HG03135 (cell line): ENCODE measurements around the gene ST7L.

Experiments
- ATAC-seq: cut with Tn5 transposase; IDR thresholded peaks from one replicate; pipeline ENCODE4 v1.9.1; 2021; ENCODE audit warnings: mild to moderate bottlenecking, moderate library complexity; ENCODE audit not compliant: unreplicated experiment

Gene ST7L

DNA sequence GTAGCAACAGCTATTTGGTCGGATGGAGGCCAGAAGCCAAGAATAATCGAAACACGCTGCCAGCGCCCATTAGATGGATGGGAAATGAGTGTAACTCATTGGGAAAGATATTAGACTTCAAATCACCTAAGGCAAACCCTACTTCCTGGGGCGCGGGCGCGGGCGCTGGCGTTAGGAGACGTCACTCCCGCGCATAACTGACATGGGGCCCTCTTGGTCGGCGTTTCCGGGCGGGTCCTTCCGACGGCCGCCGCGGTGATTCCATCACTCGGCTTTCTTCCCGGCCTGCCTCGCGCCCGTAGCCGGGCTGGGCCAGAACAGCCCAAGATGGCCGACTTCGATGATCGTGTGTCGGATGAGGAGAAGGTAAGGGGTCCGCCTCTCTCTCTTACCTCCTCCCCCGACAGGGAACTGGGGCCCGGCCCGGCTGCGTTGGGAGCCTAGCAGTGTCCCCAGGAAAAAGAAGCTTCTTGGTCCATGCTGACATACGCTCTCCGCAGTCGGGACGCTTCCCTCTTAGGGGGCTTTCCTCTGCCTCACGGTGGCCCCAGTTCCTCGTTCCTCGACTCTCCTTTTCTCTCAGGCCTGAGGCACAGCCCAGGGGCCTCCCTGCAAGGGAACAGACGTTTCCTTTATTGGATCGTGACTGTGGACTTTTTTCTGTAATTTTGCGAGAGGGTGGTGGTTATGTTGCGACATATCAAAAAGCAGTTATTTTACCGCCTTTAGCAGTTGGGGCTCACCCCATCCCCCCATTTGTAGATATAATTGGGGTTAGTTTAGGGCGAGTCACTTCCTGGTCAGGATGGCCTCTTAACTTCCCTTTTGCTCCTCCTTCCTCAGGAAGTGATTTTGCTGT is 806 bp upstream of the ST7L start, which contains the start of gene CAPZA1:
Gene CAPZA1, plus strand, starts transcription at position 315 of the 859 bp plus-strand sequence. Its CDS starts 13 bp downstream, at position 328.
- peak; percentile 81 for ATAC-seq

DNA sequence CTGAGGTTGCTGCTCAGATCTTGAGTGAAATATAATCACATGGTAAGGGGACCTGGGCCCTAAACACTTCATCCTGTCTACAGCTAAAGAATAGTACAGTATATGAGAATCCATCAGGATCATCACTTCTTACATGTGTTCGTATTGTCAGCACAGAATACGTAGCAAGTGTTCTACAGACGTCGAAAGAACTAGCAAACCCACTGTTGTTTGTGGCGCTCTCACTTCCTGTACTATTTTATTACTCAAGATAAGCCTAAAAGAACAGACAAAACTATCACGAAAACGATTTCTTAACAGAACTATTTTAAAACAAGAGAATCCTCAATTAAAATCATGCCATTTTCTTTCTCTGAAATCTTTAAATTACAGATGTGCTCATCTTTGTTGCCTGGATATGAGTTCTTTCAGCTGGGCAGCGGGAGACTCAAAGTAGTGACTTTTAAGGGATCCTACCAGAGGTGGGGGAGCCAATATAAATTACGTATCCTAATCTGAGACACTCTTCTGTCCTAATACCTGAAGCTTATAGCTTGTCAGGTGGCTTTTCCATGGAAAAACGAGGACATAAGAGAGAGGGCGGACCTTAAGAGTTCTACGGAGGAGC is 724 bp downstream of the ST7L start:
- ATAC-seq = no peak

DNA sequence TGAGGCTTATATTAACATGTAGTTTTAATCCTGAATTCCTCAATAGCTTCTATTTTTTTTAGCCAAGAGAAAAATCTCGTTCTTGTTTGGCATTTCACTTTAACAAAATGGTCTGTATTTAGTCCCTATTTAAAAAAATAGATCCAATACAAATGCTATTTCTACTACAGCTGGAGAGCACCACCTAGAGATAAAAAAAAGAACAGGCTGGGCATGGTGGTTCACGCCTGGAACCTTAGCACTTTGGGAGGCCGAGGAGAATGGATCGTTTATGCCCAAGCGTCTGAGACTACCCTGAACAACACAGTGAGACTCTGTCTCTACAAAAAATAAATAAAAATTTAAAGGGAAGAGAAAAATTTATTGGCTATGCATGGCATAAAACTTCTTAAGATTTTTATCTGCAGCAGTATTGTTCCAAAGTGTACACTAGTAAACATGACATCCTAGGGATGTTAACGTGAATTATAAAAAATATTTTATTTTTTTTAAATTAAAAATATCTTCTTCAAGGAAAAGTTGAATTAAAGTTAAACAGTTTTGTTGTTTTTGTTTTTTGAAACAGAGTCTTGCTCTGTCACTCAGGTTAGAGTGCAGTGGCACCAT is 4.4 kb downstream of the ST7L start:
- no peak for ATAC-seq

DNA sequence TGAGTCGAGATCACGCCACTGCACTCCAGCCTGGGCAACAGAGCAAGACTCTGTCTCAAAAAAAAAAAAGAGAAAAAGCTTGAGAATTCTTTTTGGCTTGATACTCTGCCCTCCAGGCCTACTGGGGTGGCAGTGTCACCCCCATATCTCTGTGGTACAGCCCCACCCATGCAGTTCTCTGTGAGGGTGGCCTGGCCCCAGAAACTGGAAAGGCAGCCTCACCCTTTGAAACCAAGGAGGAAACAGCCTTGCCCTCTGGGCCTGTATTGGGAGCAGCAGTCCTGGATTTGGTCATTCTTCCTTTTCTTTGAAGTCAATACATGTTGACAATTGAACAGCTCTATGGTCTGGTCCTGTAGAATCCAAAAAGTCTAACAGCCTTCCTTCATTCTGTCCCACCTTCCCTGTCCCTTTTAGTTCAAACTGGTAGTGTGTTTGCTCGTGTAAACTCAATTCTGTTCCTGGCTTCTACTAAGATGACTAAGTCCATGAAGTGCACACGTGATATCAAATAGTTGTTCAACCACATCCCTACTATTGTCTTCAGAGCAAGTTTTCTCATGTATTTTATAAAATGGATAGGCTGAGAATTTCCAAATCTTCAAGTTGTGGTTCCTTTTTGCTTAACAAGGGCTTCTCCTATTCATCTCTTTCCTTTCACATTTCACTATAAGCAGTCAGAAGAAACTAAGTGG is 13.2 kb downstream of the ST7L start:
- no peak for ATAC-seq

DNA sequence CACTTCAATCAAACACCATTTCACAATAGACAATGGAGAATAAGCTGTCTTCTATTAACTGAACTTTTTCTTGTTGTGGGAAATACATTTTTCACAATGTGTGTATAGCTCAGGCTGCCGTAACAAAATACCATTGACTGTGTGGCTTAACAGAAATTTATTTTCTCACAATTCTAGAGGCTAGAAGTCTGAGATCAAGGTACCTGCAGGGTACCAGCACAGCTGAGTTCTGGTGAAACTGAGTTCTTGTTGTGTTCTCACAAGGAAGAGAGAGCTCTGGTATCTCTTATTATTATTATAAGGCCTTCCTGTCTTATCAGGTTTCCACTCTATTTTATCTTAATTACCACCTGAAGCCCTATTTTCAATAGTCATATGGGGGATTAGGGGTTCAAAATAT is 15.4 kb downstream of the ST7L start:
- no peak for ATAC-seq

DNA sequence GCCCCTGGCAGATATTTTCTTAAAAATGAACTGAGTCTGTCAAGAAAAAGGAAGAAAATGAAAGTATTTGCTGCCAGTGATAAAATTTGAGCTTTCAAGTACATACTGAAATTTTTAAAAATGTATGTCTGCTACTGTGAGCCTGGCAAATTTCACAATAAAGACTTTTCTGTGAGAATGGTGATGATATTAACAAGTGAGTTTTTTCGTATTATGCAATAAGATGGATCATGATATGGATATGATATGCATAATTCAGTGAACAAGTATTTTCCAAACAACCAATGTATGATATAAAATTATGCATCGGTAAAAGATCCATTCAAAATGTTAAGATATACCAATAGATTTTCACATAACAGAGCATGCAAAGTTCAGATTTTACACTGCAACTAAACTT is 15.9 kb downstream of the ST7L start:
- ATAC-seq = no peak

DNA sequence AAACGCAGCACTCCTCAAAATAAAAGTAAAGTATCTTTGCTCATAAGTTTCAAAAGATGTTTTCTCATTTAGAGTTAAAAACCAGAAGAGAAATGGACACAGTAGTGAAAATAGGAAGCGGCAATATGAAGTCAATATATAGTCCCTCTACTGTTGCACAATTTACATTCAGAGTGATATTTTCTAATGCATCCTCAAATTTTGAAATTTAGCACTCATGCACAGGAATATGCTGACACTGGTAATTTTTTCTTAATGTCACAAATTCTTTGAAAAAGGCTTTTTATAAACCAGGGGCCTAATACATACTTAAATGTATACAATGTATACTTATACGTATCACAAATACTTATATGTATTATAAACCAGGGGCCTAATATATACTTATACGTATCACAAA is 19.5 kb downstream of the ST7L start:
- ATAC-seq = no peak

DNA sequence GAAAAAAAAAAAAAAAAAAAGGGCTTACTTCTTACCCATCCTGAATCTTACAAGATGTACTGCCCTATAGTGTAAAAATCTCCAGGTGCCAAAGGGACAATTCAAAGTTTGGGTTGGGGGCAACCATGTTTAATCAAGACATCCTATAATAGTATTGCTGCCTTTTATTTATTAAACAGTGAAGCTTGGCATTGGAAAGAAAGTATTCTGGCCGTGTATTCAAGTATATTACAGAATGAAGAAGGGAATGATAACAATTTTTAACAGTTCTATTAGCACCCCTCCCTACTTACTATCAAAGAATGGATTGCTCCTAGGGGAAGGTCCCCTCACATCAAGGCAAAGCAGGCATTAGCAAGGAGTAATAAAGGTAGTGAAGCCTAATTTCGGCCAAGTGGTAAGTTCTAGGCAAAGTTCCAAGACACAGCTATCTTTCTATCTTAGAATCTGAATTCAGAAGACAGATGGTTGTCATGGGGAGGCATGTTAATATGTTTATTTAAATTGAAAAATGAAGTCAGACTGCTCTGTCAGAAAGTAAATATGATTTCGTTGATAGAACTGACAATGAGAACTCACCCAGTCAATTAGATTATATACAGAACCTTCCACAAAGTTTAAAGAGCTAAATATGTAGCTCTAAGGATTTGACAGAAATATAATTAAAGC is 24.6 kb downstream of the ST7L start:
- no peak for ATAC-seq

DNA sequence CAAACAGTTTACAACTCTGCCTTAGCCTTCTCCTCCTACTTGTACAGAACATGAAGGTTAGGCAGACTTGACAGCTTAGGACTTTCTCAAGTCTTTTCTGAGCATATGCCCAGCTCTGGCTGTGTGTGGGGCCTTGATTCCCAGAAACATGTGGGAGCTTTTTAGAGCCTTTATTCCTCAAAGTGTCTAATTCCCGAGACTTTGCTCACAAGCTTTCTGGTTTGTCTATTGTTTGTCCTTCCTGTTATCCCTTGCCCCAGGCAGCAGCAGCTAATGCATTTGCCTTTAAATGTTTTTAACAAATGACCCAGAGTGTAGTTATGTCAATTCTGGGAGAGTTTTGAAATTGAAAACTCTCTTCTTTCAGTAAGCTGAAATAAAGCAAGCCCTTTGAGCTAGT is 29.2 kb downstream of the ST7L start:
- no peak for ATAC-seq

DNA sequence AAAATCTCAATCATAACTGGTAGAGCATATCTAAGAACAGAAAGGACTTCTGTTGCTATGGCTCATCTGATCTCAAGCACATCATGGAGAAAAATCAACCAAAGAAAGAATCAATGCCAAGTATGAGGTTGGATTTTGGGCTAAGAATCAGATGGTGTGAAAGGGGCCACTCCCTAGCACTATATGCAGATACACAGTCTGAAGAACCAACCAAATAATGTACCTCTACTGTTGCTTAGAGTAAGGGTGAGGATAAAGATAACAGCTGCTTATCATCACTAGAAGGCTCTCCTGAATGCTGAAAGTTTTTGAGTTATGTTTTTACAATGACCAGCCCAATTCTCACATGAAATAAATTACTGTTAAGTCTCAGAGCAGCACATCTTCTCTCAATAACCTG is 35.6 kb downstream of the ST7L start:
- ATAC-seq = no peak

DNA sequence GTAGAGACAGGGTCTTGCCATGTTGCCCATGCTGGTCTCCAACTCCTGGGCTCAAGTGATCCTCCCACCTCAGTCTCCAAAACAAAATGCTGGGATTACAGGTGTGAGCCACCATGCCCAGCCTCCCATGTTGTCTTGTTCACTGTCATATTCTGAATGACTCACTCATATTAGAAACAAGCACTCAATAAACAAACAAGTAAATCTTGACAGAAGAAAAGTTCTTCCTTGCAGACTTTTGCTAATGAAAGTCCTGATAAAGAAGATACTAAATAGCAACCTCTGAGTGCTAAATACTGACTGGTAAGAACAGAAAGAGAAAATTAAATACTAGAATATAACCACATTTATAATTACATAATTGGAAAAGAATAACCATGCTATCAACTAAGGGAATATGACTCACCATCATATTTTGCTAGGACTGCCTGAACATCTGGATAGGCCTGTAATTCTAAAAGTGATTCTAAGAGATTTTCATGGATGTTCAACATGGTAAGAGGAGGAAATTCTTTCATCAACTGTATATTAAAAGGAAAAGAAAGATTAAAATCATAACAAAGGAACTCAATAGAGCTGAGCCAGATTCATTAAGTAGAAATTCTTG is 37.3 kb downstream of the ST7L start:
- ATAC-seq = no peak

DNA sequence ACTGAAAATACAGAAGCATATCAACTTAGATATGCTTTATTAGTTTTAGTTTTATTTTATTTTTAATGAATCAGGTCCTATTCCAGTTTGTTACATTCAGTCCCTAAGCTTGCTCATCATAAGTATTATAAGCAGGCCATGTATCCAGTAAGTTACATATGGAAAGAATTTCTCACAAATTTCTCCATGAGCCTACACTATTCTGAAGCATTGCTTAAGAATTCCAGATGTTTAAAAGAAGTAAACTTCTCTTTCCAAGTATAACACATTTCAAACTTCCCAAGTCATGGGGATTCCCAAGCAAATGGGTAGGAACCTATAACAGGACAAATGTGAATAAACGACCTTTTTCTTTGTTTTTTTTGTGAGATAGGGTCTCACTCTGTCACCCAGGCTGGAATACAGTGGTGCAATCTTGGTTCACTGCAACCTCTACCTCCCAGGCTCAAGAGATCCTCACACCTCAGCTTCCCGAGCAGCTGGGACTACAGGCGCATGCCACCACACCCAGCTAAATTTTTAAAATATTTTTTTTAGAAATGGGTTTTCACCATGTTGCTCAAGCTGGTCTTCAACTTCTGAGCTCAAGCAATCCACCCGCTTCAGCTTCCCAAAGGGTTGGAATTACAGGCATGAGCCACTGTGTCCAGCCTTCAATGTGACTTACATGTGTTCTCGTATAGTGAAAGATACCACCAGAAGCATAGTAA is 39.0 kb downstream of the ST7L start:
- ATAC-seq = no peak

DNA sequence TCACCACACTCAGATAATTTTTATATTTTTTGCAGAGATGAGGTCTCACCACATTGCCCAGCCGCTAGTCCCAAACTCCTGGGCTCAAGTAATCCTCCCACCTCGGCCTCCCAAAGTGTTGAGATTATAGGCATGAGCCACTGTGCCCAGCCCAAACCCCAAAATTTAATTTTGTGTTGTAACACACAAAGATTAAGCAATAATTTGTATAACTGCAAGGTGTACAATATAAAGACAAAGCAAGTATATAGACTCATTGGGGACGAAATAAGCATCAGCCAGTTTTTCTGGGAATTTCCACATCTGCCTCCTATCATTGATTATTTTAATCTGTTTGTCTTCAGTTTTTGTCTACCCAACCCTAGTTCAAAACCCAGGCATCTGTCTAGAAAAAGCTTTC is 42.7 kb downstream of the ST7L start:
- ATAC-seq = no peak

DNA sequence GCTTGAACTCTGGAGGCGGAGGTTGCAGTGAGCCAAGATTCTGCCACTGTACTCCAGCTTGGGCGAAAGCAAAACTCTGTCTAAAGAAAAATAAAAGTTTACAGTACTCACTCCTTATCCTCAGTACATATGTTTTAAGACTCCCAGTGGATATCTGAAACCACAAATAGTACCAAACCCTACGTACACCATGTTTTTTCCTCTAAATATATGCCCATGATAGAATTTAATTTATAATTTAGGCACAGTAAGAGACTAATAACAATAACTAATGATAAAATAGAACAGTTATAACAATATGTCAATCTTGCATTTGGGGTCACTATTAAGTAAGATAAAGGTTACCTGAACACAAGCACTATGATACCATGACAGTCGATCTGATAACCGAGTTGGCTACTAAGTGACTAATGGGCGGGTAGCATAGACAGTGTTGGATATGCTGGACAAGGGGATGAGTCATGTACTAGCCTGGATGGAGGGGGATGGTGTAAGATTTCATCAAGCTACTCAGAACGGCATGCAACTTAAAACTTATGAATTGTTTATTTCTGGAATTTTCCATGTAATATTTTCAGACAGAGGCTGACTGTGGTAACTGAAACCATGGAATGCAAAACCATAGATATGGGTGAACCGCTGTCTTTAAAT is 43.7 kb downstream of the ST7L start:
- ATAC-seq = no peak

DNA sequence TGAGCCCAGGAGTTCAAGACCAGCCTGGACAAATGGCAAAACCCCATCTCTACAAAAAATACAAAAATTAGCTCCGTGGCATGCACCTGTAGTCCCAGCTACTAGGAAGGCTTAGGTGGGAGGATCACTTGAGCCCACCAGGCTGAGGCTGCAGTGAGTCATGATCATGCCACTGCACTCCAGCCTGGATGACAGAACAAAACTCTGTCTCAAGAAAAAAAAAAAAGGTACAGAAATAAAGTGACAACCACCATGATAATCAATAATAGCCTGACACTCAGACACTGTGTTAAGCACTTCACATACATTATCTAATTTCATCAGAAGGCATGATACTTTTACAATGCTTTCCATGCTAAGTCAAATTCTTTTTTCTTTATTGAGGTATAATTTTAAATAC is 53.1 kb downstream of the ST7L start:
- no peak for ATAC-seq

DNA sequence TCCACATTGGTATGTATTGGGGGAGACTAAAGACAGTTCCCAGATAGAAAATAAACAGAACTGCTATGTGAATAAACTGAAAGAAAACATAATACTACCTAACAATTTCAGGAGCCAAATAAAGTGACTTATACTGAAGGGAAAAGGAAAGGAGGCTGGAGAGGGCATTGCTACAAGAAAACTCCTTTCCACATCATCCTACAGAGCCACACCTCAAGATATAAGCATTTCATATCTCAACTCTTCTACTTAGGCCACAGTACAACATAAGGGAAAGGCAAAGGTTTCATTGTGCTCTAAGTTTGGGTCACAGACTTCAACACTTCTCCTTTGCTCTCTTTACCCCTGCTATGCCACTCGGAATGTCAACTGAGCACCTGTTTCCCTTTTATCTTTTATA is 54.9 kb downstream of the ST7L start:
- ATAC-seq = no peak

DNA sequence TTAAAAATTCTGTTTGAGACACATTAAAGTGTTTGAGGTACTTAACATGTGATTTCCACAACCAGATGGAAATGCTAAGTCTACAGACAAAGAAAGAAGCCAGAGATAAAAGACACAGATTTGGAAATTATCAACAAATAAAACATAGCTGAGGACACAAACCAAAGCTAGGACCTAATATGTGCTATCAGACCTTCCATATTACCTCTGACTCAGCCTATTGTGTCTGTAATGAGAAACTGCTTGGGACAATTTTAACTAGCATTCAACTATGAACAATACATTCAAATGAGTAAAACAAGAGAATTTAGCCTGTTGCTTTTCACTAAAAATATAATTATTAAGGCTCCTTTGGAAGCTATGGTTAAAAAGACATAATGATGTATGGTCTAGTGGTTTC is 55.6 kb downstream of the ST7L start:
- no peak for ATAC-seq

DNA sequence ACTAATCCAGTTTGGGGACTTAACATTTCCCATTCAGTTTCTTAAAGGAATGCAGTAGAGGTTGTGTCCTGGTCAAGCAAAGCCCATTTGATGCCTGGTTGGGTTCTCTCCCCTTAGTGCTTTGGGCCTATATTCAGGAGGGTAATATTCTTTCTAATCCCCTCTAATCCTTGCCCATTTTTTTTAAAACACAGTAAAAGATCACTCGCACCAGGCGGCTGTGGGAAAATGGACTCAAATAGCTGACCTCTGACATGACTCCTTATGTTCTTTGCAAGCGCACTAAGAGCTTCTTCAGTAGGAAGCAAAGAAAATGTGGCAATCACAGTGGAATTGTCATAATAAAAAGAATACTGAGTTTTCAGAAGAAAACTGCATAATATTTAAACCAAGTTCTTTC is 60.3 kb downstream of the ST7L start:
- no peak for ATAC-seq

DNA sequence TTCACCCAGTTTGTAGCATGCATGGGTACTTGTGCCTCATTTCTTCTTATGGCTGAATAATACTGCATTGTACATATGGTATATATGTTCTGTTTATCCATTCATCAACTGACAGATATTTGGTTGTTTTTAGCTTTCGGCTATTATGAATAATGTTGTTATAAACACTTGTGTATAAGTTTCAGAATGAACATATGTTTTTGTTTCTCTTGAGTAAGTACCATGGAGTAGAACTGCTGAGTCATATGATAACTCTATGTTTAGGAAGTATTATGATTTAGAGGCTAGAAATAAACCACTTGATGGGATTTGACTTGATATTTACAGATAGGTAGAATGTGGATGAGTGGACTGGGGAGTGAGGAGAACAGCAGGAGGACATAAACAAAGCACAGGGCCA is 61.6 kb downstream of the ST7L start:
- no peak for ATAC-seq
